Liver (tissue), 9 donors: ENCODE results near the gene GALC. TPM values are rescaled to one million over a fixed set of nuclear protein-coding genes. Genes with fewer than 3 reads are reported as not detected.

Experiments used
- DNase-seq: peaks from one replicate; pipeline ENCODE4 v3.0.0-alpha.2; 2017; ENCODE audit warnings: low spot score
- H3K27ac ChIP-seq, 2 donors: one replicate each; pipeline ENCODE4 v1.7.0; 2013; ENCODE audit warnings: inconsistent platforms in 2 of 2, low read length in 2 of 2, control low read depth in 1 of 2, low read depth in 1 of 2, mild to moderate bottlenecking in 1 of 2
- H3K27me3 ChIP-seq, 4 donors: one replicate each; pipeline versions ENCODE4 v1.6.1 to v1.7.0; 2013; ENCODE audit warnings: low read length in 3 of 4, inconsistent platforms in 1 of 4, mild to moderate bottlenecking in 1 of 4, moderate library complexity in 1 of 4; ENCODE audit not compliant: control insufficient read depth in 4 of 4, insufficient read depth in 4 of 4
- H3K36me3 ChIP-seq, 4 donors: one replicate each; pipeline versions ENCODE4 v1.6.1 to v1.7.0; 2013; ENCODE audit warnings: low read length in 3 of 4, mild to moderate bottlenecking in 3 of 4, low read depth in 1 of 4, moderate library complexity in 1 of 4; ENCODE audit not compliant: control insufficient read depth in 4 of 4, insufficient read depth in 3 of 4
- H3K4me1 ChIP-seq, 4 donors: one replicate each; pipeline versions ENCODE4 v1.6.1 to v1.7.0; 2013; ENCODE audit warnings: low read length in 3 of 4, mild to moderate bottlenecking in 3 of 4, moderate library complexity in 1 of 4; ENCODE audit not compliant: control insufficient read depth in 4 of 4, insufficient read depth in 4 of 4
- H3K4me3 ChIP-seq, 3 donors: one replicate each; pipeline versions ENCODE4 v1.6.1 to v1.7.0; 2013; ENCODE audit warnings: low read length in 3 of 3, control low read depth in 1 of 3, low read depth in 1 of 3, mild to moderate bottlenecking in 1 of 3
- H3K9ac ChIP-seq, 2 donors: one replicate each; pipeline ENCODE4 v1.7.0; 2013; ENCODE audit warnings: low read length in 2 of 2, mild to moderate bottlenecking in 2 of 2, moderate library complexity in 2 of 2, control low read depth in 1 of 2, low read depth in 1 of 2
- H3K9me3 ChIP-seq, 4 donors: one replicate each; pipeline versions ENCODE4 v1.6.1 to v1.7.0; 2013; ENCODE audit warnings: low read length in 3 of 4; ENCODE audit not compliant: control insufficient read depth in 4 of 4
- ATF3 ChIP-seq: IDR thresholded peaks from 2 replicates; pipeline ENCODE4 v1.6.1; 2016; ENCODE audit warnings: antibody characterized with exemption
- CTCF ChIP-seq: fragments of 150-350 bp; IDR thresholded peaks from 2 replicates; pipeline ENCODE4 v1.5.1; 2017; ENCODE audit warnings: improper control_type of control experiment, low read depth, low read length; ENCODE audit not compliant: missing input control
- EGR1 ChIP-seq, 2 donors: IDR thresholded peaks; 2 replicates each; pipeline ENCODE4 v1.6.1; 2016 to 2018; ENCODE audit warnings: antibody characterized with exemption in 2 of 2, low read depth in 2 of 2
- FOXA1 ChIP-seq: IDR thresholded peaks from 2 replicates; pipeline ENCODE4 v1.6.1; 2016; ENCODE audit warnings: antibody characterized with exemption
- FOXA2 ChIP-seq: IDR thresholded peaks from 2 replicates; pipeline ENCODE4 v1.6.1; 2016; ENCODE audit warnings: antibody characterized with exemption
- GABPA ChIP-seq, 2 donors: IDR thresholded peaks in 1 of 2; conservative IDR thresholded peaks in 1 of 2; 2 replicates each; pipeline ENCODE4 v1.6.1; 2016; ENCODE audit warnings: antibody characterized with exemption in 2 of 2, mild to moderate bottlenecking in 1 of 2, moderate library complexity in 1 of 2
- HNF4A ChIP-seq, 2 donors: conservative IDR thresholded peaks; 2 replicates each; pipeline ENCODE4 v1.6.1; 2016; ENCODE audit warnings: antibody characterized with exemption in 2 of 2, mild to moderate bottlenecking in 2 of 2
- HNF4G ChIP-seq: IDR thresholded peaks from 2 replicates; pipeline ENCODE4 v1.6.1; 2016; ENCODE audit warnings: antibody characterized with exemption
- JUND ChIP-seq, 2 donors: IDR thresholded peaks; 2 replicates each; pipeline ENCODE4 v1.6.1; 2016; ENCODE audit warnings: antibody characterized with exemption in 2 of 2
- MAX ChIP-seq: IDR thresholded peaks from 2 replicates; pipeline ENCODE4 v1.6.1; 2016; ENCODE audit warnings: antibody characterized with exemption
- NR2F2 ChIP-seq: IDR thresholded peaks from 2 replicates; pipeline ENCODE4 v1.6.1; 2016; ENCODE audit warnings: antibody characterized with exemption
- RAD21 ChIP-seq, 2 donors: IDR thresholded peaks; 2 replicates each; pipeline ENCODE4 v1.6.1; 2016; ENCODE audit warnings: antibody characterized with exemption in 2 of 2, mild to moderate bottlenecking in 2 of 2
- REST ChIP-seq: IDR thresholded peaks from 2 replicates; pipeline ENCODE4 v1.6.1; 2016; ENCODE audit warnings: antibody characterized with exemption, mild to moderate bottlenecking
- RXRA ChIP-seq, 2 donors: IDR thresholded peaks; 2 replicates each; pipeline ENCODE4 v1.6.1; 2017 to 2018; ENCODE audit warnings: antibody characterized with exemption in 2 of 2, mild to moderate bottlenecking in 1 of 2
- SP1 ChIP-seq: IDR thresholded peaks from 2 replicates; pipeline ENCODE4 v1.6.1; 2018; ENCODE audit warnings: antibody characterized with exemption, mild to moderate bottlenecking
- TAF1 ChIP-seq: conservative IDR thresholded peaks from 2 replicates; pipeline ENCODE4 v1.6.1; 2016; ENCODE audit warnings: antibody characterized with exemption, mild to moderate bottlenecking
- ZBTB33 ChIP-seq: IDR thresholded peaks from 2 replicates; pipeline ENCODE4 v1.6.1; 2016; ENCODE audit warnings: antibody characterized with exemption
- WGBS: extraction: QIAGEN DNeasy Blood & Tissue Kit; methylation state at CpG from one replicate; pipeline ENCODE4 v1.1.7; 2013; 5-methylcytosine and 5-hydroxymethylcytosine counted together
- polyA plus RNA-seq, 2 donors: library from polyadenylated mRNA; stranded (reverse) in 1 of 2; unstranded in 1 of 2; fragments of 200-250 nt in 1 of 2; fragments of >200 nt in 1 of 2; fragmentation: Nextera tagmentation in 1 of 2; extraction: Ambion mirVana in 1 of 2; gene quantifications; one replicate each; pipeline versions ENCODE4 v1.2.1 to v1.2.3, GENCODE V29; 2013 to 2015
- total RNA-seq, 2 donors: library from RNA; depleted of rRNA; stranded (reverse); fragments of >200 nt; gene quantifications; one replicate each; pipeline ENCODE4 v1.2.3, GENCODE V29; 2014
- donor health status: healthy.
- donor health status: healthy.
- donor health status: healthy.
- donor health status: healthy.
- donor health status: healthy.

Gene GALC
- total and polyA plus RNA-seq, 4 donors = 2.8 to 20.8 (median 12.1) TPM

- TF ChIP-seq RAD21 (IDR thresholded peaks at IDR 0.05) (no peak), RXRA (IDR thresholded peaks at IDR 0.05) (no peak), FOXA2 (no peak)
Measured at GRCh38 chr14:88032373-88032772, 39.4 kb upstream of the GALC start (continued).

GRCh38 chr14:88030892-88031291 is 37.9 kb upstream of the GALC start:
- 86% methylated on average over 1 of the region's 1 CpG for WGBS
- H3K27me3 ChIP-seq = no peaks in the 10 kb centered on the region
- TF ChIP-seq TAF1 = no peak
- TF ChIP-seq HNF4A (conservative IDR thresholded peaks at IDR 0.05) = no peak
- no peak for TF ChIP-seq CTCF
- H3K9me3 ChIP-seq = no peaks in the 10 kb centered on the region
- DNase-seq = no peak
- H3K27ac ChIP-seq = no peak overlapping the region
- peaks cover 3 to 39% (median 13%) of the 10 kb centered on the region in 4 donors for H3K4me1 ChIP-seq
- no peak overlapping the region for H3K4me3 ChIP-seq
- peaks cover 0 to 2% (median 0%) of the 10 kb centered on the region in 4 donors for H3K36me3 ChIP-seq
- H3K9ac ChIP-seq = no peak overlapping the region

GRCh38 chr14:88030079-88030478 is 37.1 kb upstream of the GALC start:
- TF ChIP-seq RAD21 (IDR thresholded peaks at IDR 0.05) (no peak), FOXA1 (no peak), JUND (IDR thresholded peaks at IDR 0.05) (no peak), SP1 (no peak), ZBTB33 (no peak), HNF4G (no peak), HNF4A (conservative IDR thresholded peaks at IDR 0.05) (no peak), REST (no peak), GABPA (IDR thresholded peaks at IDR 0.05 in 1 of 2, conservative IDR thresholded peaks at IDR 0.05 in 1 of 2) (no peak), TAF1 (no peak), MAX (no peak), CTCF (no peak), FOXA2 (no peak), NR2F2 (no peak), ATF3 (no peak), EGR1 (IDR thresholded peaks at IDR 0.05; ENCODE audit: low read depth in 2 of 2) (no peak)
- Histone ChIP-seq H3K36me3 (peaks cover 0 to 2% (median 0%) of the 10 kb centered on the region in 4 donors), H3K27me3 (no peaks in the 10 kb centered on the region), H3K9me3 (no peaks in the 10 kb centered on the region), H3K9ac (no peak overlapping the region), H3K4me1 (peaks cover 3 to 42% (median 13%) of the 10 kb centered on the region in 4 donors), H3K4me3 (no peak overlapping the region), H3K27ac (no peak overlapping the region)
- WGBS = 79% methylated on average over 1 of the region's 1 CpG
- no peak for DNase-seq
